ENCODE data around the gene STX8.
"Not testable (repeated sequence)": the region's sequence is repeated elsewhere in the genome, so short reads cannot be mapped to it uniquely, and the experiment has no call there.

DNA sequence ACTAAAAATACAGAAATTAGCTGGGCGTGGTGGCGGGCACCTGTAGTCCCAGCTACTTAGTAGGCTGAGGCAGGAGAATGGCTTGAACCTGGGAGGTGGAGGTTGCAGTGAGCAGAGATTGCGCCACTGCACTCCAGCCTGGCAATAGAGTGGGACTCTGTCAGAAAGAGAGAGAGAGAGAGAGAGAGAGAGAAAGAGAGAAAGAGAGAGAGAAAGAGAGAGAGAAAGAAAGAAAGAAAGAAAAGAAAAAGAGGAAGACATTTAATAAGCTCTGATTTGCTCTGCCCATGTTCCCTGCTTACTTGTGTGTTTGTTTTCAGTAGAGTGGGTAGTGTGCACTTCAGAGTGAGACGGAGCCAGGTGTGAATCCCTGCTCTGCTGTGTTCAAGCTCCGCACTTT lies 22.0 kb upstream of the STX8 start:
- TF ChIP-seq CTCF (IDR thresholded peaks at IDR 0.05; ENCODE audit: borderline replicate concordance, extremely low read depth, low read length, poor library complexity, severe bottlenecking); EZH2 (IDR thresholded peaks at IDR 0.05; ENCODE audit: borderline replicate concordance, low read depth, low read length, severe bottlenecking): not testable (repeated sequence)

Measured in DND-41 (cell line).